Ecto neural progenitor cell (in vitro differentiated cells): ENCODE data around the gene EIF1AD.
A peak's percentile ranks its signal among the peaks of the same experiment; 100 is the strongest.
"Not testable (repeated sequence)": the region's sequence is repeated elsewhere in the genome, so short reads cannot be mapped to it uniquely, and the experiment has no call there.

Source experiments
- DNase-seq: peaks from one replicate; pipeline ENCODE4 v3.0.0-alpha.2; 2018; ENCODE audit warnings: low spot score

Gene EIF1AD, protein sequence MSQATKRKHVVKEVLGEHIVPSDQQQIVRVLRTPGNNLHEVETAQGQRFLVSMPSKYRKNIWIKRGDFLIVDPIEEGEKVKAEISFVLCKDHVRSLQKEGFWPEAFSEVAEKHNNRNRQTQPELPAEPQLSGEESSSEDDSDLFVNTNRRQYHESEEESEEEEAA

GRCh38 chr11:66001942-66002647 lies at the start of gene EIF1AD, which contains the start of gene BANF1:
TSS of gene EIF1AD (minus strand) at chr11:66002157. CDS start at chr11:66000389, 1,768 bp downstream.
TSS of gene BANF1 (plus strand) at chr11:66002503. CDS start at chr11:66003251, 748 bp downstream.
- peak; percentile 95 for DNase-seq

DNA sequence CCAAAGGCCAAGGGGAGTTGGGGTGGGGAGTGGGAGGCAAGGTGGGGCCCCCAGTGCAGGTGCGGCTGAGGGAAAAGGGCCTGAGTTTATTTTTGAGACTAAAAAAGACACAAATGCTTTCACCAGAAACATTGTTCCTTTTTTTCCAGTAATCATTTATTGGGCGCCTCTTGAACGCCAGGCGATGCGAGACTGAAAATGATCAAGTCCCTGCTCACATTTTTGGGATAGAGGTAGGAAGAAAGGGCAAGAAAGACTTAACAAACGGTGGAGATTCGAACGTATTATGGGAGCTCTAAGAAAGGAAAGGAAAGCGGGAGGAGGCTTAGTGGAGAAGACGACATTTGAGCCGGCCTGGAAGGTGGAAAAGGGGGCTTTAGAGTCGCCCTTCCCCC lies 49.4 kb upstream of the EIF1AD start:
- no peak for DNase-seq

GRCh38 chr11:66050581-66051231 lies 48.7 kb upstream of the EIF1AD start:
- no peak for DNase-seq

DNA sequence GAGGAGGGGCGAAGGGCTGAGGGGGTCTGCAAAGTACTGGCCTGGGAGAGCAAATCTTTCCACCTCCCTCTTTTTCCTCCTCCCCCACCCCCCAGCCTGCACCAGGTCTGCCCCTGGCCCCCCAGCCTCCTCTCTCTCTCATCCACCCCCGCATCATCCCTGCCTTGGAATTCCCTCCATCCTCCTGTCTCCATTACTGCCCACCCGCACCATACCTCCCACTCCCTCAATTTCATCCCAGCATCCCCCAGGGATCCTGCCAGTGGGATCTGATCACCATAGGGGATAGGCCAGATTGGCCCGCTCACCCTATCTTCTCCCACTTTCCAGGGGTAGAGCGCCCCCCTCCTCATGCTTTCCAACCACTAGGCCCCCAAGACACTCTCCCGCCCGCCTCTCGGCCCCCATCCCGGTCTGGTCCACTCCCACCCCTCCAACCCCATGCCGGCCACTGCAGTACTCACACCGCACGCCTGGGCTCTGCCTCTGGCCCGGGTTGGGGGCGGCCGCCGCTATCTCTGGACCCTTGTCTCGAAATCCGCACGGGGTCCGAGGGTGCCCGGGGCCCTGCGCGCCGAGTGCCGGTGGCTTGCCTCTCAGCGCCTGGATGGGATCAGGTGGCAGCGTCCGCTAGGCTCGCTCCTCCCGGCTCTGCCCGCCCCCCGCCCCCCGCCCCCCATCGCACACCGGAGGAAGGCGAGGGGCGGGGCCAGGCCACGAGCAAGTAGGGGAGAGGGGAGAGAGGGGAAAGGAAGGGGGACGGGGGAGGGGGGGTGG lies 46.8 kb upstream of the EIF1AD start, which contains the start of gene GAL3ST3:
Gene GAL3ST3, minus strand, starts transcription at position 615 of the 777 bp plus-strand sequence. CDS start 3,746 bp downstream, outside the sequence.
- peak; percentile 82 for DNase-seq

- no peak for DNase-seq
These were observed 45.8 kb upstream of the EIF1AD start for GRCh38 chr11:66047541-66048365.

- DNase-seq = no peak
These were observed 44.9 kb upstream of the EIF1AD start for GRCh38 chr11:66046901-66047300.

DNA sequence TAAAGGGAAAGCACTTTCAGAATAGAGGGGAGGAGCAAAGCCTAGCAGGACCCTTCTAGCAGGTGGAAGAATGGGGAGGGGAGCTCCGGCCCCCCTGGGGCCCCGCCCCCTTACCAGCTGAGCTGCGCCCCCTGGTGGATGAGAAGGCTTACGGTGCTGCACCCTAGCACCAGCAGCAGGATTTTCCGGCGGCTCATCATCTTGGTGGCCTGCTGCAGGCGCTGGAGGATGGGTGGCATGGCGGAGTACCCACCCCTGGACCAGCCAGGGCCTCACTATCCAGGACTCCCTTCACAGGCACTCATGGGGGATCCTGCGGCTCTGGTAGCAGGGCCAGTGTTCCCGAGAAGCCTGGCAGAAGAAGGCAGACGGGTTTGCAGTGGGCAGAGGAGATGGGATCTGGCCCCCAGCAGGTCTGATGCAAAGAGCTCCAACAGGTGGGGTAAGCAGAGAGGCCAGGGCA lies 43.3 kb upstream of the EIF1AD start:
- DNase-seq = peak; percentile 92

- DNase-seq = no peak
These were observed 42.8 kb upstream of the EIF1AD start for GRCh38 chr11:66044757-66045156.

GRCh38 chr11:66042996-66043906 lies 41.3 kb upstream of the EIF1AD start:
- no peak for DNase-seq

- DNase-seq = no peak
These were observed 40.5 kb upstream of the EIF1AD start for GRCh38 chr11:66042227-66042995.

GRCh38 chr11:66039765-66040164 lies 37.8 kb upstream of the EIF1AD start:
- DNase-seq = no peak

- no peak for DNase-seq
These were observed 35.4 kb upstream of the EIF1AD start for GRCh38 chr11:66037327-66037726.

DNA sequence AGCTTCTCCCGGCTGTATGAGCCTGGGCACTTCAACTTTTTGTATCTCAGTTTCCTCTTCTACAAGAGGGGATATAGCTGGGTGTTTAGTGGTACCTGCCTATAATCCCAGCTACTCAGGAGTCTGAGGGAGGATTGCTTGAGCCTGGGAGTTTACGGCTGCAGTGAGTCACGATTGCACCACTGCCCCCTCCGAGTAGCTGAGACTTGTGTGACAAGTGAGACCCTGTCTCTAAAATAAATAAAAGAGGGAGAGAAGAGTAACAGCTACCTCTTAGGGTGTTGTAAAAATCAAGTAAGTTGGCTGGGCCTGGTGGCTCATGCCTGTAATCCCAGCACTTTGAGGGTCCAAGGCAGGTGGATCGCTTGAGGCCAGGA lies 34.4 kb upstream of the EIF1AD start:
- no peak for DNase-seq

DNA sequence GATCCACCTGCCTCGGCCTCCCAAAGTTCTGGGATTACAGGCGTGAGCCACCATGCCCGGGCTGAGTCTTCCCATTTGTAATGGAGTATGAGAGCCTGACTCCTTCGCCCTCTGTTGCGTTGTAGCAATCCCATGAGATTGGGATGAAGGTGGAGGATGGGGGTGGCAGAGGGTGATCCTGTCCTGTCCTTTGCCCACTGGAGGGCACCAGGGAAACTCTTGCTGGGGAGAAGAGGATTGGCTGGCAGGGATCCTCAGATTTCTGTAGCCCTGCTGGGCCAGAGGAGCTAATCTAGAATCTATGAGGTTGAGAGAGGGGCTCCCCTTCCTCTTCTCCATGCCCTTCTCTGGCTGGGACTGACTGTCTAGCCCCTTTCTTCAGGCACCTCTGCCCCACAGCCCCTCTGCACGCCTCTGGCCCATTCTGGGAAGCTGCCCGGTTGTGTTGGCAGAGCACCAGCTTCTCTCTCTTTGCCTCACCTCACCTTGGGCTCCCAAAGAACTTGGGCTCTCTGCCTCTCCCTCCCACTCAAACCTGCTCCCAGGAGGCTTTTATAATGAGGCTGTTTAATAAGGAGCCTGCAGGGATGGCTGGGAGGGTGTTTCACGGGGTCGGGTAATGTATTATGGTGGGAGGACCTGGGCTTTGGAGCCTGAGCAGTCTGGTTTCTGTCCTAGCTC lies 33.8 kb upstream of the EIF1AD start:
- DNase-seq = no peak

- DNase-seq = no peak
These were observed 31.2 kb upstream of the EIF1AD start for GRCh38 chr11:66032957-66033735.

DNA sequence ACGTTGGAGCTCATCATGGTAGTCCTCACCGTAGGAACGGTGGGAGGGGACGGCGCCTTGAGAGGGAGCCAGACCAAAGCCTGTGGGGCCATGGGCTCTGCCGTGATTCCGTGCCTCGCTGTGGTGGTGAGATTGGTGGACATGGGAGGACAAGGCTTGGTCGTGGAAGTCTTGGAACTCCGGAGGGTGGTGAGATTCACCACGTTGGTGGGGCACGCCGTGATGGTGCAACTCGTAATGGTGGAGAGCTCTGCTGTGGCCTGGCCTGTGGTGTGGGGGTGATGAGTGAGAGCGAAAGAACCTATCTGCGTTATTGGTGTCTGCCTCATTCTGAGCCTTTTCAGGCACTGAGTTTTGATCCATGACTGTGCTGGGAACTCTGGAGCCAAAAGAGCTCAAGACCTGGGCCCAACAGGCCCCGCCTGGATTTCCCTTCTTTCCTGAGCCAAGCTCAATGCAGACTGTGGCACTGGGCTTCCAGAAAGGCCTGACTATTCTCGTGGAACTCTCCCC lies 24.1 kb upstream of the EIF1AD start, which contains the start of gene CATSPER1:
Gene CATSPER1, minus strand, starts transcription at position 463 of the 513 bp plus-strand sequence. Its CDS starts 100 bp downstream, at position 363.
- no peak for DNase-seq

GRCh38 chr11:66023186-66023440 lies 21.2 kb upstream of the EIF1AD start:
- DNase-seq = not testable (repeated sequence)
